PC-3 (cell line): ENCODE data around the gene FOXA3. TPM values are rescaled to one million over a fixed set of nuclear protein-coding genes. Genes with fewer than 3 reads are reported as not detected.

Experiments used
- ATAC-seq: fragments of 200-7000 bp; cut with Tn5 transposase; 2 replicates; pipeline ENCODE4 v1.9.1; 2020; ENCODE audit warnings: mild to moderate bottlenecking, moderate library complexity
- BruUV-seq: library from RNA; stranded (reverse); fragments of 400-500 nt; replicated peaks from 2 replicates; lab custom pipeline; 2021; lab: Mats Ljungman, UMichigan
- CTCF ChIA-PET: fragments of 300-600 bp; sonication (Branson Sonifier 250); formaldehyde crosslinking; loops from one replicate; lab custom pipeline; 2022; ENCODE audit warnings: antibody characterized with exemption; lab: Charles Lee
- POLR2A ChIA-PET: fragments of 300-600 bp; sonication (Branson Sonifier 250); formaldehyde crosslinking; loops from one replicate; lab custom pipeline; 2022; ENCODE audit warnings: antibody characterized with exemption; ENCODE audit not compliant: unreplicated experiment; lab: Charles Lee
- DNase-seq: peaks from one replicate; pipeline ENCODE4 v3.0.0-alpha.2; 2015
- H2AFZ ChIP-seq: fragments of 300-600 bp; sonication (generic); 2 replicates; pipeline ENCODE4 v1.6.0; 2016; ENCODE audit warnings: antibody characterized with exemption, low read length
- H3F3A ChIP-seq: fragments of 300-600 bp; sonication (generic); one replicate; pipeline ENCODE4 v1.6.0; 2017; ENCODE audit warnings: antibody characterized with exemption, low read length, control low read depth, mild to moderate bottlenecking; ENCODE audit not compliant: unreplicated experiment
- H3K27ac ChIP-seq: fragments of 300-600 bp; sonication (generic); 2 replicates; pipeline ENCODE4 v1.5.1; 2016; ENCODE audit warnings: mild to moderate bottlenecking, low read length
- H3K27me3 ChIP-seq: fragments of 300-600 bp; sonication (generic); 2 replicates; pipeline ENCODE4 v1.6.1; 2016; ENCODE audit warnings: low read length, mixed read lengths
- H3K36me3 ChIP-seq: fragments of 300-600 bp; sonication (generic); 2 replicates; pipeline ENCODE4 v1.6.1; 2016; ENCODE audit warnings: low read depth, mixed run types, low read length, mixed read lengths
- H3K4me1 ChIP-seq: fragments of 300-600 bp; sonication (generic); 2 replicates; pipeline ENCODE4 v1.5.1; 2016; ENCODE audit warnings: low read length; ENCODE audit not compliant: insufficient read depth
- H3K4me2 ChIP-seq: fragments of 300-600 bp; sonication (generic); 2 replicates; pipeline ENCODE4 v1.6.0; 2016; ENCODE audit warnings: low read length
- H3K4me3 ChIP-seq: fragments of 300-600 bp; sonication (generic); 2 replicates; pipeline ENCODE4 v1.5.1; 2016; ENCODE audit warnings: mild to moderate bottlenecking, low read length, mixed read lengths
- H3K79me2 ChIP-seq: fragments of 300-600 bp; sonication (generic); 2 replicates; pipeline ENCODE4 v1.6.1; 2017; ENCODE audit warnings: low read length, mixed read lengths
- H3K9ac ChIP-seq: fragments of 300-600 bp; sonication (generic); 2 replicates; pipeline ENCODE4 v1.6.0; 2016; ENCODE audit warnings: mild to moderate bottlenecking, low read length
- H3K9me2 ChIP-seq: fragments of 300-600 bp; sonication (generic); replicated peaks from 2 replicates; pipeline ENCODE4 v1.6.1; 2016; ENCODE audit warnings: mixed run types, low read length, mixed read lengths
- H3K9me3 ChIP-seq: fragments of 300-600 bp; sonication (generic); 2 replicates; pipeline ENCODE4 v1.6.1; 2016; ENCODE audit warnings: low read length, mixed read lengths
- H4K20me1 ChIP-seq: fragments of 300-600 bp; sonication (generic); 2 replicates; pipeline ENCODE4 v1.6.1; 2016; ENCODE audit warnings: low read length, mixed read lengths
- CTCF ChIP-seq: fragments of 300-600 bp; sonication (generic); conservative IDR thresholded peaks from 2 replicates; pipeline ENCODE4 v1.5.1; 2017; ENCODE audit warnings: antibody characterized with exemption, low read depth, mild to moderate bottlenecking, low read length
- EZH2 ChIP-seq: fragments of 300-600 bp; sonication (generic); IDR thresholded peaks from one replicate; pipeline ENCODE4 v1.6.1; 2017; ENCODE audit warnings: antibody characterized with exemption, mild to moderate bottlenecking, low read length; ENCODE audit not compliant: unreplicated experiment
- EZH2phosphoT487 ChIP-seq: fragments of 300-600 bp; sonication (generic); IDR thresholded peaks from 2 replicates; pipeline ENCODE4 v1.6.1; 2018; ENCODE audit warnings: mild to moderate bottlenecking, antibody characterized with exemption, low read length, borderline replicate concordance
- intact Hi-C: fragments of 100-400 bp; cut with micrococcal nuclease; formaldehyde crosslinking; loops from 2 replicates; pipeline ENCODE4 v1.9.0; 2023
- total RNA-seq: library from RNA; depleted of rRNA; stranded (reverse); fragments of >200 nt; gene quantifications from 2 replicates; pipeline ENCODE4 v1.2.3, GENCODE V29; 2014

The FOXA3 gene
- total RNA-seq, 1 experiment from 2014 or later: 0.33 TPM

GRCh38 chr19:45862271-45862563 lies 1.9 kb upstream of the FOXA3 start:
- peak; percentile 6 for DNase-seq
- H3K27me3 ChIP-seq: peaks cover 13% of the 10 kb centered on the region
- H3K27ac ChIP-seq: peak overlapping the region; percentile 39; the same call in 1 of the 2 replicates
- peak overlapping the region; percentile 80 for H3K9ac ChIP-seq
- ATAC-seq: no peak; the same call in 1 of the 2 replicates
- intact Hi-C loops: loop anchor here (2.0 kb wide), 1 partner anchor 21 kb away; no protein-coding TSS in a partner anchor
- ChIA-PET CTCF (no interaction called here), POLR2A (interaction anchor here (0.6 kb wide), 1 partner anchor 63 kb away, joined by 3 read pairs; no protein-coding TSS in a partner anchor)
- H3K79me2 ChIP-seq: peaks cover 23% of the 10 kb centered on the region
- peak overlapping the region; percentile 76 for H2AFZ ChIP-seq
- no peaks in the 10 kb centered on the region for H3K4me1 ChIP-seq
- no peak for TF ChIP-seq CTCF
- no peak for TF ChIP-seq EZH2
- TF ChIP-seq EZH2phosphoT487: no peak
- no peaks in the 10 kb centered on the region for H3F3A ChIP-seq
- BruUV-seq: no TSS peak
- peak overlapping the region; percentile 82 for H3K4me3 ChIP-seq
- no peaks in the 10 kb centered on the region for H4K20me1 ChIP-seq
- peaks cover 2% of the 10 kb centered on the region; the same call in 1 of the 2 replicates for H3K36me3 ChIP-seq
- H3K9me2 ChIP-seq: no peaks in the 10 kb centered on the region
- no peaks in the 10 kb centered on the region for H3K9me3 ChIP-seq
- H3K4me2 ChIP-seq: peak overlapping the region; percentile 81

DNA sequence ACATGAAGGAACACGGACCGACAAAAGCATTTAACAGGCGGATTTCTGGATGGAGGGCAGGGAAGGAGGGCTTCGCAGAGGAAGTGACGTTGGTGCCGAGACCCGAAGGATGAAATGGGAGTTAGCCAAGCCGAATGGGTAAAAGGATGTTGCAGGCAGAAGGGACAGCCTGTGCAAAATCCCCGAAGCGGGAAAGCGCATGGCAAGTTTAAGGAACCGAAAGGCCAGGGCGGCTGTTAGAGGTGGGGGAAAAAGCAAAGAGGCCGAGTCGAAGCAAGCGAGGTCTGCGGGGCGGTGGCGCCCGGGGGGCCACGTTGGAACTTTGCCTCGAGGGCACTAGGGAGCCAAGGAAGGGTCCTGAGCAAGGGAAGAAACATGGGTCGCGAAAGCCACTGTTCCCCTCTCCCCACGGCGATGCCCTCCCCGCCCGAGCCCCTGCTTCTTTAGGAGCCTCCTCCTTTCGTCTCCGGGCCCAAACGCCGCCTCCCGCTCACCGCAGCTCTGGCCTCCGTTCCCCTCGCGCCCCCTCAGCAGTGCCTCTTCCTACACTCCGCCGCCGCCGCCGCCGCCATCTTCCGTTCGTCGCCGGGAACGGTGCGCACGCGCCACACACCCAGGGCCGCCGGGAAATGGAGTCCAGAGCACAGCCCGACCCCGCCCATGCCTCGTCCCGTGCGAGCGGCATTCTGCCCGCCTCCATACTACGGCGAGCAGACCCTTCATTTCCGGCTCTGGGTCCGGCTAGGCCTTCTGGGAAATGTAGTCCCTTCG lies 1.4 kb upstream of the FOXA3 start, which contains the start of gene SYMPK:
SYMPK (minus strand) TSS at position 584 of the 771 bp plus-strand sequence. CDS start 8,652 bp downstream, outside the sequence.
- no peaks in the 10 kb centered on the region for H3F3A ChIP-seq
- ChIA-PET POLR2A (interaction anchor here (0.5 to 0.6 kb wide), 3 partner anchors 64 to 171 kb away, joined by 3 to 4 read pairs (median 3); partner anchors contain the start of gene SNRPD2), CTCF (interaction anchor here (0.6 to 1.6 kb wide), 5 partner anchors 9 to 335 kb away, joined by 3 to 9 read pairs (median 6); partner anchors contain the start of gene DMWD)
- H3K4me2 ChIP-seq: peak within 1 kb of the TSS; percentile 81
- H3K4me1 ChIP-seq: no peaks in the 10 kb centered on the region
- BruUV-seq: TSS peak; percentile 59
- peaks cover 2% of the 10 kb centered on the region; the same call in 1 of the 2 replicates for H3K36me3 ChIP-seq
- intact Hi-C loops: loop anchor here (2.0 kb wide), 1 partner anchor 20 kb away; no protein-coding TSS in a partner anchor
- DNase-seq (peak; percentile 95), ATAC-seq (peak; percentile 98)
- H3K4me3 ChIP-seq: peak within 1 kb of the TSS; percentile 82
- peak within 1 kb of the TSS; percentile 39 for H3K27ac ChIP-seq
- H3K27me3 ChIP-seq: peaks cover 13% of the 10 kb centered on the region
- TF ChIP-seq EZH2phosphoT487 (no peak), EZH2 (no peak), CTCF (no peak)
- H3K9me3 ChIP-seq: no peaks in the 10 kb centered on the region
- H3K9me2 ChIP-seq: no peaks in the 10 kb centered on the region
- peak within 1 kb of the TSS; percentile 80 for H3K9ac ChIP-seq
- H3K79me2 ChIP-seq: peaks cover 23% of the 10 kb centered on the region
- peak within 1 kb of the TSS; percentile 76 for H2AFZ ChIP-seq
- no peaks in the 10 kb centered on the region for H4K20me1 ChIP-seq
